Measurements from ENCODE around the gene TPSAB1.

DNA sequence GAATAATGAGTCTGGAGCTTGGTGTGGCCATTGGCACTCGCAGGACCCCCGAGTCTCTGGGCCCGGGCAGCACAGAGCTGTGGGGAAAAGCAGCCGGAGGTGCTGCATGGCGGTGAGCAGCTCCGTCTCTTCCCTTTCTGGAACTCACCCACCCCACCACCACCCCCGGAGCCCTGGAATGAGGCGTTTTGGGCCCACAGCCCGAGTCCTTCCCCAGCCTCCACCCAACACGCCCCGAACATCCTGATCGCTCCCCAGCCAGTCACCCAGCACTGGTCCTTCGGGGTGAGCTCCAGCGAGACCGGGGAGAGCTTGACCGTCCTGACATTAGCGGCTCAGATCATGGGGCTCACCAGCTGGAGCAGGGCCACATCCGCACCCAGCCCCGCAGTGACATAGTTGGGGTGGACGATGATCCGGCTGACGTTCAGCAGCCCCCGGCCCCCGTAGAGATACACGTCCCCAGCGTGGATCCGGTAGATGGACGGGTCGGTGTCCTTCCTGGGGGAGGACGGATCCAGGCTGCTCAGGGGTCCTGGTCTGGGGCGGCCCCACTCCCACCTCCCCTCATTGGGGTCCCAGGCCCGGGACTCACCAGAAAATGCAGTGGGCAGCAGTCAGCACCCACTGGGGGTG, 21.8 kb downstream of the TPSAB1 start:
- TF ChIP-seq GABPA (IDR thresholded peaks at IDR 0.05; ENCODE audit: low read depth): no peak
- TF ChIP-seq, protein P1, sequence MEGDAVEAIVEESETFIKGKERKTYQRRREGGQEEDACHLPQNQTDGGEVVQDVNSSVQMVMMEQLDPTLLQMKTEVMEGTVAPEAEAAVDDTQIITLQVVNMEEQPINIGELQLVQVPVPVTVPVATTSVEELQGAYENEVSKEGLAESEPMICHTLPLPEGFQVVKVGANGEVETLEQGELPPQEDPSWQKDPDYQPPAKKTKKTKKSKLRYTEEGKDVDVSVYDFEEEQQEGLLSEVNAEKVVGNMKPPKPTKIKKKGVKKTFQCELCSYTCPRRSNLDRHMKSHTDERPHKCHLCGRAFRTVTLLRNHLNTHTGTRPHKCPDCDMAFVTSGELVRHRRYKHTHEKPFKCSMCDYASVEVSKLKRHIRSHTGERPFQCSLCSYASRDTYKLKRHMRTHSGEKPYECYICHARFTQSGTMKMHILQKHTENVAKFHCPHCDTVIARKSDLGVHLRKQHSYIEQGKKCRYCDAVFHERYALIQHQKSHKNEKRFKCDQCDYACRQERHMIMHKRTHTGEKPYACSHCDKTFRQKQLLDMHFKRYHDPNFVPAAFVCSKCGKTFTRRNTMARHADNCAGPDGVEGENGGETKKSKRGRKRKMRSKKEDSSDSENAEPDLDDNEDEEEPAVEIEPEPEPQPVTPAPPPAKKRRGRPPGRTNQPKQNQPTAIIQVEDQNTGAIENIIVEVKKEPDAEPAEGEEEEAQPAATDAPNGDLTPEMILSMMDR (IDR thresholded peaks at IDR 0.05; ENCODE audit: insufficient read depth, low read length): no peak

Data from HL-60 (cell line).